Measurements from ENCODE around the gene RMND5A.

DNA sequence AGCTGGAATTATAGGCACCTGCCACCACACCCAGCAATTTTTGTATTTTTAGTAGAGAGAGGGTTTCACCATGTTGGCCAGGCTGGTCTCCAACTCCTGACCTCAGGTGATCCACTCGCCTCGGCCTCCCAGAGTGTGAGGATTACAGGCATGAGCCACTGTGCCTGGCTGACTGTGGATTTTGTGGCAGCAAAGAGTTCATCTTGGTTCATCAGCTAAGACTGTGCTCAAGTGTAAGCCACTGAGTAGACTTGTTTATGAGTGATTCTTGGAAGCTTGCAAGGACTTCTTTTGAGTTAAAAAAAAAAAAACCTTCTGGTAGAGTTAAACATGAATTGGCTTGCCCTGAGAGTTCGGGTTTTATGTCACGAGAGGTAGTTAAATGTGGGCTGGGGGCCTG is 106.9 kb downstream of the RMND5A start:
- TF ChIP-seq, protein P1, sequence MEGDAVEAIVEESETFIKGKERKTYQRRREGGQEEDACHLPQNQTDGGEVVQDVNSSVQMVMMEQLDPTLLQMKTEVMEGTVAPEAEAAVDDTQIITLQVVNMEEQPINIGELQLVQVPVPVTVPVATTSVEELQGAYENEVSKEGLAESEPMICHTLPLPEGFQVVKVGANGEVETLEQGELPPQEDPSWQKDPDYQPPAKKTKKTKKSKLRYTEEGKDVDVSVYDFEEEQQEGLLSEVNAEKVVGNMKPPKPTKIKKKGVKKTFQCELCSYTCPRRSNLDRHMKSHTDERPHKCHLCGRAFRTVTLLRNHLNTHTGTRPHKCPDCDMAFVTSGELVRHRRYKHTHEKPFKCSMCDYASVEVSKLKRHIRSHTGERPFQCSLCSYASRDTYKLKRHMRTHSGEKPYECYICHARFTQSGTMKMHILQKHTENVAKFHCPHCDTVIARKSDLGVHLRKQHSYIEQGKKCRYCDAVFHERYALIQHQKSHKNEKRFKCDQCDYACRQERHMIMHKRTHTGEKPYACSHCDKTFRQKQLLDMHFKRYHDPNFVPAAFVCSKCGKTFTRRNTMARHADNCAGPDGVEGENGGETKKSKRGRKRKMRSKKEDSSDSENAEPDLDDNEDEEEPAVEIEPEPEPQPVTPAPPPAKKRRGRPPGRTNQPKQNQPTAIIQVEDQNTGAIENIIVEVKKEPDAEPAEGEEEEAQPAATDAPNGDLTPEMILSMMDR (tag by site-specific recombination; IDR thresholded peaks at IDR 0.05), result no peak
- no peak for TF ChIP-seq SP2 (tag by site-specific recombination; IDR thresholded peaks at IDR 0.05)
- TF ChIP-seq, protein P2, sequence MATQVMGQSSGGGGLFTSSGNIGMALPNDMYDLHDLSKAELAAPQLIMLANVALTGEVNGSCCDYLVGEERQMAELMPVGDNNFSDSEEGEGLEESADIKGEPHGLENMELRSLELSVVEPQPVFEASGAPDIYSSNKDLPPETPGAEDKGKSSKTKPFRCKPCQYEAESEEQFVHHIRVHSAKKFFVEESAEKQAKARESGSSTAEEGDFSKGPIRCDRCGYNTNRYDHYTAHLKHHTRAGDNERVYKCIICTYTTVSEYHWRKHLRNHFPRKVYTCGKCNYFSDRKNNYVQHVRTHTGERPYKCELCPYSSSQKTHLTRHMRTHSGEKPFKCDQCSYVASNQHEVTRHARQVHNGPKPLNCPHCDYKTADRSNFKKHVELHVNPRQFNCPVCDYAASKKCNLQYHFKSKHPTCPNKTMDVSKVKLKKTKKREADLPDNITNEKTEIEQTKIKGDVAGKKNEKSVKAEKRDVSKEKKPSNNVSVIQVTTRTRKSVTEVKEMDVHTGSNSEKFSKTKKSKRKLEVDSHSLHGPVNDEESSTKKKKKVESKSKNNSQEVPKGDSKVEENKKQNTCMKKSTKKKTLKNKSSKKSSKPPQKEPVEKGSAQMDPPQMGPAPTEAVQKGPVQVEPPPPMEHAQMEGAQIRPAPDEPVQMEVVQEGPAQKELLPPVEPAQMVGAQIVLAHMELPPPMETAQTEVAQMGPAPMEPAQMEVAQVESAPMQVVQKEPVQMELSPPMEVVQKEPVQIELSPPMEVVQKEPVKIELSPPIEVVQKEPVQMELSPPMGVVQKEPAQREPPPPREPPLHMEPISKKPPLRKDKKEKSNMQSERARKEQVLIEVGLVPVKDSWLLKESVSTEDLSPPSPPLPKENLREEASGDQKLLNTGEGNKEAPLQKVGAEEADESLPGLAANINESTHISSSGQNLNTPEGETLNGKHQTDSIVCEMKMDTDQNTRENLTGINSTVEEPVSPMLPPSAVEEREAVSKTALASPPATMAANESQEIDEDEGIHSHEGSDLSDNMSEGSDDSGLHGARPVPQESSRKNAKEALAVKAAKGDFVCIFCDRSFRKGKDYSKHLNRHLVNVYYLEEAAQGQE (tag by site-specific recombination; IDR thresholded peaks at IDR 0.05), result no peak
- TF ChIP-seq, protein P3, sequence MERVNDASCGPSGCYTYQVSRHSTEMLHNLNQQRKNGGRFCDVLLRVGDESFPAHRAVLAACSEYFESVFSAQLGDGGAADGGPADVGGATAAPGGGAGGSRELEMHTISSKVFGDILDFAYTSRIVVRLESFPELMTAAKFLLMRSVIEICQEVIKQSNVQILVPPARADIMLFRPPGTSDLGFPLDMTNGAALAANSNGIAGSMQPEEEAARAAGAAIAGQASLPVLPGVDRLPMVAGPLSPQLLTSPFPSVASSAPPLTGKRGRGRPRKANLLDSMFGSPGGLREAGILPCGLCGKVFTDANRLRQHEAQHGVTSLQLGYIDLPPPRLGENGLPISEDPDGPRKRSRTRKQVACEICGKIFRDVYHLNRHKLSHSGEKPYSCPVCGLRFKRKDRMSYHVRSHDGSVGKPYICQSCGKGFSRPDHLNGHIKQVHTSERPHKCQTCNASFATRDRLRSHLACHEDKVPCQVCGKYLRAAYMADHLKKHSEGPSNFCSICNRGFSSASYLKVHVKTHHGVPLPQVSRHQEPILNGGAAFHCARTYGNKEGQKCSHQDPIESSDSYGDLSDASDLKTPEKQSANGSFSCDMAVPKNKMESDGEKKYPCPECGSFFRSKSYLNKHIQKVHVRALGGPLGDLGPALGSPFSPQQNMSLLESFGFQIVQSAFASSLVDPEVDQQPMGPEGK (tag by site-specific recombination; IDR thresholded peaks at IDR 0.05), result no peak
